ENCODE measurements around the gene PPP1CA.

PPP1CA gene
- total RNA-seq = 77.1 reads per million, percentile 77 among the genes with 10 or more reads in this experiment

DNA sequence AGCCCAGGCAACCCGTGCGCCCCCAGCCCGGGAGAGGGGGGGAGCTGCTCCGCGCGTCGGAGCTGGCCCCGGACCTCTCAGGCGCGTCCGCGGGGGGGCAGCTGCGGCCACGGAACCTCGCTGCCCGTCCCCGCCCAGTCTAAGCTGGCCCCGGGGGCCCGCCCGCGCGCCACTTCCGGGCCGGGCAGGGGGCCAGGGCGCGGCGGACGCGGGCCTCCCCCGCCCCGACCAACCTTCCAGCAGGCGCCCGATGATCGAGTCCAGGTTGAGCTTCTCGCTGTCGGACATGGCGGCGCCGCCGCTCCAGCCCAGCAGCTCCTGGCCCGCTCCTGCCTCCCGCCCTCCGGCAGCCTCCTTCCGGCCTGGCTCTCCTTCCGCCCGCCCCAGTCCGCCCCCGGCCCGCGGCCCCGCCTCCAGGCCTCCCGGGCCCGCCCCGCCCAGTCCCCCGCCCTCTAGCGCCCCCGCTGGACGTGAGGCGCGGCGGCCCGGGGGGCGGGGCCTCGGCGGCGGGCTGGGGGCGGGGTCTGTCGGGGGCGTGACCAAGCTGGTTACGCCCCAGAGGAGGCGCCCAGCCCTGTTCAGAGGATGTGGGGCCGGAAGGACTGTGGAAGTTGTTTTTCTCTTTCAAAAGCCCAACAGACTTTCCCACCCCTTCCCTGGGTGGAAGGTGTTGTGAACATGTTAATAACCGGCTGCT, at the start of gene PPP1CA:
TSS of gene PPP1CA (minus strand) at position 364 of the 697 bp plus-strand sequence. CDS start at position 288, 76 bp downstream.
- peak; percentile 86 for DNase-seq

DNA sequence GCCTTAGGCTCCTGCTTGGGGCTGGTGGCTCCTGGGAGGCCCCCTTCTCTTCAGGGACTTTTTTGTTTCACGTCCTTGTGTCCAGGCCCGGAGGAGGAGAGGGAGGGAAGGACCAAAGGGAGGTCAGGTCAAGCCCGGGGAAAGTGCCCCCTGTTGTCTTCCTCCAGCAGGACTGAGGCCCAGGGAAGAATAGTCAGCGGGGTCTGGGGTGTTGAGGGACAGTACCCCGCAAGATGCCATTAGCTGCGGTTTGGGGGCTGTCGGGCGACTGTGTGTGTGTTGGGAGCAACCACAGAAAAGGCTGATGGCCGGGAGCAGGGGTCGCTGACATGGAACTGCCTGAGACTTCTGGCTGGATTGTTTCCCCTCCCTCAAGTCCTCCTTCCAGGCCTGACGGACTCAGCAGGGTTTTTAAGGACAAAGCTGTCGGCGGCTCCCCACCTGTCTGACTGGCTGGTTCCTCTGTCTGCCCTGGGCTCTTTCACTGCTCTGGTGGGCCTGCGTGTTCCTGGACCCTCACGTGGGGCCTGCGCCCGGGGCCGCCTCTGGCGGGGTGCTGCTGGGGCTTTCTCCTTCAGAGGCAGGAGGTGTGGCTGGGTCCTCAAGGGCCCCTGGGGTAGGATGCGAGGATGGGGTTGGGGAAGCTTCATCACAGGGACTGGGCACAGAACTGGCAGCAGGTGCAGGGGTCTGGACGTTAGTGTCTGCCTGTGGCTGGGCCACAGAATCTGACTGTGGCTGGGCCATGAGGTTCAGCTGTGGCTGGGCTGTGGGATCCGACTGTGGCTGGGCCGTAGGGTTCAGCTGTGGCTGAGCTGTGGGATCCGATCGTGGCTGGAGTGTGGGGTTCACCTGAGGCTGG, 49.4 kb upstream of the PPP1CA start:
- no peak for DNase-seq

- no peak for DNase-seq
These were observed 47.6 kb upstream of the PPP1CA start for GRCh38 chr11:67449116-67449844.

GRCh38 chr11:67448220-67448609, 46.6 kb upstream of the PPP1CA start:
- DNase-seq = no peak

DNA sequence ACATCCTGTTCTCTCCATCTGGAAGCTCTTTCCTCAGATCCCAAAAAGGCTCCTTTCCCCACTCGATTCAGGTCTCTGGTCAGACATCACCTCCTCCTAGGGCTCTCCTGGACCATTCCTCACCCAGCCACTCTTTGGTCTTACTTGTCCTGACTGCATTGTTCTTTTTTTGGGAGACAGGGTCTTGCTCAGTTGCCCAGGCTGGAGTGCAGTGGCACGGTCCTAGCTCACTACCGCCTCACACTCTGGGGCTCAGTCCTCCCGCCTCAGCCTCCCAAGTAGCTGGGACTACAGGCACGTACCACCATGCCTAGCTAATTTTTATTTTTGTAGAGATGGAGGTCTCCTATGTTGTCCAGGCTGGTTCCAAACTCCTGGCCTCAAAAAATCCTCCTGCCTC, 43.9 kb upstream of the PPP1CA start:
- DNase-seq = no peak

- no peak for DNase-seq
These were observed 41.1 kb upstream of the PPP1CA start for GRCh38 chr11:67442504-67443404.

DNA sequence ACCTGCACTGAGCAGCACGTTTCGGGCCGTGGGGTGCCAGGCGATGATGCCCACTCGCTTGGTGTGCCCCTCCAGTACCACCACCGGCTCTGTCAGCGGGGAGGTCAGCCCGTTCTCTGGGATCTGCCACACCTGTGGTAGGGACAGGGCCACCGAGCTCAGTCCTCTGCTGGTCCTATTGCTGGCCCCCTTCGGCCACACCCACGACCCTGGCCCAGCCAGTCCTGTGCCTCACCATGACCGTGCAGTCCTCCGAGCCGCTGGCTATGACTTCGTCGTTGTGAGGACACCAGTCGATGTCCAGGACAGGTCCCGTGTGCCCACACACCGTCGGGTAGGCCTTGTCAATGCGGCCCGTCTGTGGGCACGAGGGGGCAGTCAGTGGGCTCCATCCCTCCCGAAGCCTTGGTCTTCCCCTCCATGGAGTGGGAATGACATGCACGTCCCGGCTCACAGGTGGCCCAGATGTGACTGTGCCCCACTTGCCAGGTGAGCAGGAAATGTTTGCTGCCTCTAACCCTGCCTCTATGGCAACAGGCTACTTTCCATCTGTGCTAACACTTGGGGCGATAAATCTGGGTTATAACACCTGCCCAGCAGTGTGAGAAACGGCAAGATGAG, 40.2 kb upstream of the PPP1CA start:
- DNase-seq = no peak

GRCh38 chr11:67441098-67441563, 39.5 kb upstream of the PPP1CA start:
- no peak for DNase-seq

GRCh38 chr11:67440229-67441097, 38.8 kb upstream of the PPP1CA start:
- DNase-seq = no peak

DNA sequence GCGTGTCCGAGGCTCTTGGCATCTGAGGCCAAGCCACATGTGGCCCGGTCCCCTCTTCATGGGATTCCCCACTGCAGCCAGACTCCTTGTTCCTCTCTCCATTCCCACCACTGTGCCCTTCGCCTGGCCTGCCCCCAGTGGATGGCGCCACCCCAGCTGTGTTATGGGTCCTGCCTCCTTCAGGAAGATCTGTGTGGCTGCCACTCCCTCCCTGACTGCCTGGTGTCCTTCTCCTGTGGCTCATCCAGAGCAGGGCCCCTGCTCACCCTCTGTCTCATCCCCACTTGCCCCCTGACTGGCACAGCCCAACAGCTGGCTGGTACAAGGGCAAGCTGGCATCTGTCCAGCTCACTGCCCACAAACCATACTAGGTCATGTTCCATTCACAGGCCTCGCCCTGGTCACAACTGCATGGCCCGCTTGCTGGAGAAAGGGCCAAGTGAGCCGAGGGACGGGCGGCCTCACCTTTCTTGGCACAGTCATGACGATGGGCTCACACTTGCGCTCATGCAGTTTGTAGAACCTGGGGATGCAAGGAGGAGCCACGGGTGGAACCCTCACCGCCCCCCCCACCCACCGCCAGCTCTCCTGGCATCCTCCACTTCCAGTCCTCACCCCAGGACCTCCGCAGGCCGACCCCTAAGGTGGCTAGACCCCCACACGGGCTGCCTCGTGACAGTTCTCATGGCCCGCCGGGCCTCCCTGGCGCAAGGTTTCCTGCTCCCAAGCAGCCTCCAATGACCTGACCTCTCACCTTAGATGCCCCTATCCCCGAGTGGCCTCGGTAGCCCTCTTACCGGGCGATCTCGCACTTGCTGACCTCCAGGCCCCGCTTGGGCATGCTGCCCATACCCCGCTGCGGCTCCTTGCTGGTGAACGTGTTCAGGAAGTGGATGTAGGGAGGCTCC, 37.9 kb upstream of the PPP1CA start:
- no peak for DNase-seq

GRCh38 chr11:67438158-67438902, 36.7 kb upstream of the PPP1CA start:
- peak; percentile 71 for DNase-seq

DNA sequence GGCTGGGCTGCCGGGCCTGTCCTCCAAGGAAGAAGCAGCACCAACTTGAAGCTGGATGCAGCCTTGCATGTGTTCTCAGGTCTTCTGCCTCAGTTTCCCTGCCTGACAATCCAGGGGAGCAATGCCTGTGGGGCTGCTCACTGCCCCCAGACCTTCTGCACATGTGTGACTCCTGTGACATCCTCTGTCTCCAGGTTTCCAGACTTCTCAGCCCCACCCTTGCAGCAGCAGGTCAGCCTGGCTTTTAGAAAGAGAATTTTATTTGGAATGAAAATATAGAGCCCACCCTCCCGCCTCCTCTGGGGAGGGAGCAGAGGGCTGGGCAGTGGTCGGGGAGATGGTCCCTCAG, 36.1 kb upstream of the PPP1CA start:
- no peak for DNase-seq

- DNase-seq = peak; percentile 71
These were observed 35.6 kb upstream of the PPP1CA start, which contains the start of gene PTPRCAP for GRCh38 chr11:67437082-67437808. Gene PTPRCAP (minus strand): TSS chr11:67437682. CDS start chr11:67437619, 63 bp downstream.

DNA sequence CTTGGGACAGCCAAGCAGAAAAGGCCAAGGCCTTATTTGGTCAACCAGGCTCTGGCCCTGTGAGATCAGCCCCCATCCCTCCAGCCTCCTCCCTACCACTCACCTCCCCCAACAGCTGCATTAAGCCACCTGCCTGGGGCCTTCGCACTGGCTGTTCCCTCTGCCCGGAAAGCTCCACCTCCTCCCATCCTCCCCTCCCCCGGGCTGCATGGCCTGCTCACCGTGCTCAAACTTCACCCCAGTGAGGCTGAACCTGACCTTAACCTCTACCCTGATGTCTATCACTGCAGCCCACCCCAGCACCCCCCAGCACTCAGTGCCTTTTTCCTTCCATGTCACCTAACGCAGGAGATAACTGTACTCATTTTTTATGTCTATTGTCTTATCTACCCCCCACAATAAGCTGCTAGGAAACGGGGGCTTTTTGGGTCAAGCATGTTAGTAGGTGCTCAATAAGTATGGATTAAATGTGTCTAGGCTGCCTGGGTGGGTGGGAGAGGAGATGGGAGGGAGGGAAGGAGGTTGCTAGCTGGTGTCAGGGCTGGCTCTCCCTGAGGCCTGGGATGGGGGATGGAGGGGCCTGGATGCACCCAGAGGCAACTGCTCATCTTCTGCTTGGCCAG, 34.9 kb upstream of the PPP1CA start:
- no peak for DNase-seq

DNA sequence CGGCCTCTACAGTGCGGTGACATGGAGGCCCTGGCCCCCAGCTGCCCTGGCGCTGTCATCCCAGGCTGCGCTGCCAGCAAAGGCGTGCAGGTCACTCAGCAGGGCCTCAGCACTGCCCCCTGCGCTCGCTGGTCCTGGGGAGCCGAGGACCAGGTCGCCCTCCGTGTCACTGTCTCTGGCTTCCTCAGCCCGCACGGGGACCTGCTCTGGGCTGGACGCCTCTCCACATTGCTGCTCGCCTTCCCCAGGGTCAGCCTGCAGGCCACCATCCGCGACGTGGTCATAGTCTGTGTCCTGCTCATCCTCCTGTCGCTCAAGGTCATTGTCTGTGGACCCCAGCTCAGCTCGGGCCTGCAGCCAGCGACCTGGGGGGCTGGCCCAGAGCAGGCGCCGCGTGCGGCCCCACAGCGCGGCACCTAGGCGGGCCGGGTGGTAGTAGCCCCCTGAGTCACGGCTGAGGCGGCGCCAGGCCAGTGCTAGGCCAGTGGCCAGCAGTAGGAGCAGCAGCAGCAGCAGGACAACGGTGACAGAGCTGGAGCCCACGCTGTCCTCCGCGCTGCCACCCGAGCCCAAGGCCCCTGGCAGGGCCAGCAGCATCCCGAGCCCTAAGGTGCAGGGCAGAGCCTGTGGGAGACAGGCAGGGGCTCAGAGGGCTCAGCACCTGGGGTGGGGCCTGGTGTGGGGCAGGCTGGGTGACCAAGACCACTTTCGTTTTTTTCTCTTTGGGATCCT, 34.2 kb upstream of the PPP1CA start:
- no peak for DNase-seq

DNA sequence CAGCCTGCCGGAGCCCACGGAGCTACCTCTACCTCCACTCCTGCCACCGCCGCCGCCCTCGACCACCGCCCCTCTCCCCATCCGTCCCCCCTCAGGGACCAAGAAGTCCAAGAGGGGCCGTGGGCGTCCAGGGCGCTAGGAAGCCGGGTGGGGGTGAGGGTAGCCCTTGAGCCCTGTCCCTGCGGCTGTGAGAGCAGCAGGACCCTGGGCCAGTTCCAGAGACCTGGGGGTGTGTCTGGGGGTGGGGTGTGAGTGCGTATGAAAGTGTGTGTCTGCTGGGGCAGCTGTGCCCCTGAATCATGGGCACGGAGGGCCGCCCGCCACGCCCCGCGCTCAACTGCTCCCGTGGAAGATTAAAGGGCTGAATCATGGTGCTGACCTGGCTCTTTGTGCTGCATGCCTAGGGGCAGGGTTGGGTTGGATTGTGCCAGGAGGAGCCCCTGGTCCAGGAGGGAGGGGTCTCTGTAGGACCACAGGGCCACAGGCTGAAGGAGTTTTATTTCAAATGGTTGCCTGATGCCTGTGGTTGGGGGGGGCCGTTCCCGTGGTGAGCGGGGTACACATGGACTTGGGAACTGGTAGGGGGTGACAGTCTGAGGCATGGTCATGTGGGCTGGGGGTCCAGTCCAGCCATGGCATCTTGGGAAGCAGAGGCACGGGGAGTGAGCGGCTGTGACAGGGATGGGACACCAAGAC, 33.5 kb upstream of the PPP1CA start:
- no peak for DNase-seq
